ENCODE data around the gene FAT1. TPM values are rescaled to one million over a fixed set of nuclear protein-coding genes. Genes with fewer than 3 reads are reported as not detected.

FAT1 gene
- total and polyA plus RNA-seq, 2 donors (not counting 3 experiments of a cell fraction or from before 2014, with no cell fraction given): 9.2 to 9.8 TPM

- Histone ChIP-seq H3K9ac (replicated peaks; ENCODE audit: extremely low read depth, insufficient read depth, low read length) (no peak overlapping the region), H3K79me2 (ENCODE audit: control insufficient read depth, insufficient read depth, low read length) (no peaks in the 10 kb centered on the region), H3K9me1 (replicated peaks; ENCODE audit: control insufficient read depth, extremely low read depth, insufficient read depth, low read length) (no peaks in the 10 kb centered on the region), H3K4me3 (replicated peaks in 1 of 3; ENCODE audit: insufficient read depth in 1 of 3, low read depth in 1 of 3, low read length in 3 of 3) (no peak overlapping the region), H3K27me3 (ENCODE audit: control insufficient read depth in 2 of 2, insufficient read depth in 2 of 2, low read length in 2 of 2) (no peaks in the 10 kb centered on the region), H3K36me3 (ENCODE audit: control insufficient read depth in 2 of 2, extremely low read depth in 1 of 2, insufficient read depth in 2 of 2, low read length in 2 of 2) (no peaks in the 10 kb centered on the region), H3K9me3 (replicated peaks; ENCODE audit: control insufficient read depth, insufficient read depth, low read length) (no peaks in the 10 kb centered on the region), H3K4me2 (ENCODE audit: insufficient read depth, low read length) (no peak overlapping the region), H2AFZ (ENCODE audit: low read depth, low read length) (no peak overlapping the region), H3K27ac (ENCODE audit: insufficient read depth, low read depth, low read length) (no peak overlapping the region), H3K4me1 (ENCODE audit: control insufficient read depth, extremely low read depth, insufficient read depth, low read length) (no peaks in the 10 kb centered on the region), H4K20me1 (replicated peaks; ENCODE audit: control insufficient read depth, extremely low read depth, insufficient read depth, low read length) (no peaks in the 10 kb centered on the region)
- FAIRE-seq (no peak), DNase-seq (ENCODE audit: low read depth, low spot score) (no peak)
- dilution Hi-C loops (cut with MboI; ENCODE audit: extremely low pct_ligation_motif_present, low sequenced_read_pairs): no loop called here
- ChIA-PET CTCF (no interaction called here), POLR2A (no interaction called here)
- intact Hi-C loops (cut with micrococcal nuclease): no loop called here
- no TSS peak for BruUV-seq (replicated peaks)
- TF ChIP-seq POLR2AphosphoS5 (IDR thresholded peaks at IDR 0.05; ENCODE audit: insufficient read depth, low read depth, low read length): no peak
- TF ChIP-seq MYC (IDR thresholded peaks at IDR 0.05; ENCODE audit: low read depth, low read length): no peak
Observed at GRCh38 chr4:186749611-186750281, 26.1 kb upstream of the FAT1 start.

- no peak for FAIRE-seq
- dilution Hi-C loops (cut with MboI; ENCODE audit: extremely low pct_ligation_motif_present, low sequenced_read_pairs): no loop called here
- H3K79me2 ChIP-seq (ENCODE audit: control insufficient read depth, insufficient read depth, low read length): no peaks in the 10 kb centered on the region
- H3K4me3 ChIP-seq (replicated peaks in 1 of 3; ENCODE audit: insufficient read depth in 1 of 3, low read depth in 1 of 3, low read length in 3 of 3): no peak overlapping the region
- TF ChIP-seq, protein P1, sequence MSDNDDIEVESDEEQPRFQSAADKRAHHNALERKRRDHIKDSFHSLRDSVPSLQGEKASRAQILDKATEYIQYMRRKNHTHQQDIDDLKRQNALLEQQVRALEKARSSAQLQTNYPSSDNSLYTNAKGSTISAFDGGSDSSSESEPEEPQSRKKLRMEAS (IDR thresholded peaks at IDR 0.05; ENCODE audit: insufficient read depth, insufficient read length): no peak
- TF ChIP-seq FOS (IDR thresholded peaks at IDR 0.05; ENCODE audit: borderline replicate concordance, insufficient read depth, low read length) (no peak), MYC (IDR thresholded peaks at IDR 0.05; ENCODE audit: low read depth, low read length) (no peak), POLR2A (IDR thresholded peaks at IDR 0.05; ENCODE audit: low read depth, low read length) (no peak), JUN (IDR thresholded peaks at IDR 0.05; ENCODE audit: borderline replicate concordance, insufficient read depth, insufficient read length, low read depth) (no peak), GATA2 (IDR thresholded peaks at IDR 0.05; ENCODE audit: insufficient read depth, insufficient read length, low read depth, low read length) (no peak), EZH2 (IDR thresholded peaks at IDR 0.05; ENCODE audit: borderline replicate concordance, low read depth, low read length, severe bottlenecking) (no peak), POLR2AphosphoS5 (IDR thresholded peaks at IDR 0.05; ENCODE audit: insufficient read depth, low read depth, low read length) (no peak)
- TF ChIP-seq, protein P2, sequence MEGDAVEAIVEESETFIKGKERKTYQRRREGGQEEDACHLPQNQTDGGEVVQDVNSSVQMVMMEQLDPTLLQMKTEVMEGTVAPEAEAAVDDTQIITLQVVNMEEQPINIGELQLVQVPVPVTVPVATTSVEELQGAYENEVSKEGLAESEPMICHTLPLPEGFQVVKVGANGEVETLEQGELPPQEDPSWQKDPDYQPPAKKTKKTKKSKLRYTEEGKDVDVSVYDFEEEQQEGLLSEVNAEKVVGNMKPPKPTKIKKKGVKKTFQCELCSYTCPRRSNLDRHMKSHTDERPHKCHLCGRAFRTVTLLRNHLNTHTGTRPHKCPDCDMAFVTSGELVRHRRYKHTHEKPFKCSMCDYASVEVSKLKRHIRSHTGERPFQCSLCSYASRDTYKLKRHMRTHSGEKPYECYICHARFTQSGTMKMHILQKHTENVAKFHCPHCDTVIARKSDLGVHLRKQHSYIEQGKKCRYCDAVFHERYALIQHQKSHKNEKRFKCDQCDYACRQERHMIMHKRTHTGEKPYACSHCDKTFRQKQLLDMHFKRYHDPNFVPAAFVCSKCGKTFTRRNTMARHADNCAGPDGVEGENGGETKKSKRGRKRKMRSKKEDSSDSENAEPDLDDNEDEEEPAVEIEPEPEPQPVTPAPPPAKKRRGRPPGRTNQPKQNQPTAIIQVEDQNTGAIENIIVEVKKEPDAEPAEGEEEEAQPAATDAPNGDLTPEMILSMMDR (IDR thresholded peaks at IDR 0.05; ENCODE audit: extremely low read depth in 1 of 2, insufficient read depth in 1 of 2, low read depth in 1 of 2, low read length in 2 of 2): no peak
- no peak overlapping the region for H3K27ac ChIP-seq (ENCODE audit: insufficient read depth, low read depth, low read length)
- H3K36me3 ChIP-seq (ENCODE audit: control insufficient read depth in 2 of 2, extremely low read depth in 1 of 2, insufficient read depth in 2 of 2, low read length in 2 of 2): no peaks in the 10 kb centered on the region
- H2AFZ ChIP-seq (ENCODE audit: low read depth, low read length): no peak overlapping the region
- H3K9me3 ChIP-seq (replicated peaks; ENCODE audit: control insufficient read depth, insufficient read depth, low read length): no peaks in the 10 kb centered on the region
- BruUV-seq (replicated peaks): no TSS peak
- H3K27me3 ChIP-seq (ENCODE audit: control insufficient read depth in 2 of 2, insufficient read depth in 2 of 2, low read length in 2 of 2): no peaks in the 10 kb centered on the region
- H3K9me1 ChIP-seq (replicated peaks; ENCODE audit: control insufficient read depth, extremely low read depth, insufficient read depth, low read length): no peaks in the 10 kb centered on the region
- intact Hi-C loops (cut with micrococcal nuclease): no loop called here
- no peak for DNase-seq (ENCODE audit: low read depth, low spot score)
- POLR2A ChIA-PET: no interaction called here
- CTCF ChIA-PET: no interaction called here
- no peak overlapping the region for H3K4me2 ChIP-seq (ENCODE audit: insufficient read depth, low read length)
- H3K4me1 ChIP-seq (ENCODE audit: control insufficient read depth, extremely low read depth, insufficient read depth, low read length): no peaks in the 10 kb centered on the region
- no peaks in the 10 kb centered on the region for H4K20me1 ChIP-seq (replicated peaks; ENCODE audit: control insufficient read depth, extremely low read depth, insufficient read depth, low read length)
- no peak overlapping the region for H3K9ac ChIP-seq (replicated peaks; ENCODE audit: extremely low read depth, insufficient read depth, low read length)
Observed at GRCh38 chr4:186746581-186746980, 22.9 kb upstream of the FAT1 start.
